Epithelial cell of esophagus (primary cell): ENCODE measurements around the gene ZSWIM5.

ENCODE experiments used
- DNase-seq: peaks from one replicate; pipeline ENCODE4 v3.0.0; 2010; ENCODE audit warnings: low read depth
- H3K4me3 ChIP-seq: 2 replicates; pipeline ENCODE4 v1.5.1; 2011; ENCODE audit warnings: mild to moderate bottlenecking, low read length, control low read depth
- TF ChIP-seq, protein P1 (sequence below): IDR thresholded peaks from 2 replicates; pipeline ENCODE4 v1.5.1; 2011; ENCODE audit warnings: low read depth, mild to moderate bottlenecking, low read length, control low read depth, inconsistent platforms; ENCODE audit not compliant: insufficient read depth; ENCODE audit errors: missing control alignments

ZSWIM5 gene

DNA sequence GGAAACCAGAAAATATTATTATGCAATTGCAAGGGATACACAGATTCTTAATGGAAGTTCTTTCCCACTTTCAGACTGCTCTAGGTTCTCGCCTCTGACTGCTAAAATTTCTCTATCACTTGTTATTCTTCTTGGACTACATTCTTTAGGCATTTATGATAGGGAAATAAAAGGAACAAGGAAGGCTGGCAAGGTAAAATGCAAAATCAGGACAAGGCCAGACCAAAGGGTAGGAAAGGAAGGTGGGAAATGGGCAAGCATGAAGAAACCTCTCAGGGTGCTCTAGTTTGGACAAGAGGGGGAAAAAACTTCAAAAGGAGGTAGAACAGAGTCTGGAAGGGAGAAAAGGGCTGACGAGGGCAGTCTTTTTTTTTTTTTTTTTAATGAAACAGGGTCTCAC, 168.2 kb downstream of the ZSWIM5 start:
- no peak for DNase-seq
- H3K4me3 ChIP-seq = no peak overlapping the region
- TF ChIP-seq, protein P1, sequence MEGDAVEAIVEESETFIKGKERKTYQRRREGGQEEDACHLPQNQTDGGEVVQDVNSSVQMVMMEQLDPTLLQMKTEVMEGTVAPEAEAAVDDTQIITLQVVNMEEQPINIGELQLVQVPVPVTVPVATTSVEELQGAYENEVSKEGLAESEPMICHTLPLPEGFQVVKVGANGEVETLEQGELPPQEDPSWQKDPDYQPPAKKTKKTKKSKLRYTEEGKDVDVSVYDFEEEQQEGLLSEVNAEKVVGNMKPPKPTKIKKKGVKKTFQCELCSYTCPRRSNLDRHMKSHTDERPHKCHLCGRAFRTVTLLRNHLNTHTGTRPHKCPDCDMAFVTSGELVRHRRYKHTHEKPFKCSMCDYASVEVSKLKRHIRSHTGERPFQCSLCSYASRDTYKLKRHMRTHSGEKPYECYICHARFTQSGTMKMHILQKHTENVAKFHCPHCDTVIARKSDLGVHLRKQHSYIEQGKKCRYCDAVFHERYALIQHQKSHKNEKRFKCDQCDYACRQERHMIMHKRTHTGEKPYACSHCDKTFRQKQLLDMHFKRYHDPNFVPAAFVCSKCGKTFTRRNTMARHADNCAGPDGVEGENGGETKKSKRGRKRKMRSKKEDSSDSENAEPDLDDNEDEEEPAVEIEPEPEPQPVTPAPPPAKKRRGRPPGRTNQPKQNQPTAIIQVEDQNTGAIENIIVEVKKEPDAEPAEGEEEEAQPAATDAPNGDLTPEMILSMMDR = no peak

DNA sequence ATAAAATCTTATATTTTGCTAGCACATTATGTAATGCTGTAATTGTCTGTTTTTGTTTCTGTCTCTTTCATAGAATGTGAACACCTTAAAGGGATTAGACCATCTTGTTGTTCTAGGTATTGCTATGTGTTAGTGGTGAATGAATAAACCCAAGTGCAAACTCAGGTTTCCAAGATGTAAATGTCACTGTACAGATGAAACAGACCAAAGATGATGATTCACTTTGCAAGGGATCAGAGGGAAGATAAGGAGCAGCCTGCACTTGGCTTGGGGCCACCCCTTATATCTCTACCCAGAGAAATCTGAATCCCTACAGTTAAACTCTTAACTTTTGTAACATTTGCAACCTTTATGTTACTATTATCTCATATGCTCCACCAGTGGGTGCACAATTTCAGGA, 168.9 kb downstream of the ZSWIM5 start:
- TF ChIP-seq, protein P1 = no peak
- H3K4me3 ChIP-seq = no peak overlapping the region
- DNase-seq = peak; percentile 14

- TF ChIP-seq, protein P1 = no peak
- no peak for DNase-seq
Measured at GRCh38 chr1:45035631-45036301, 170.6 kb downstream of the ZSWIM5 start.

GRCh38 chr1:45033356-45033755, 173.0 kb downstream of the ZSWIM5 start:
- no peak overlapping the region for H3K4me3 ChIP-seq
- TF ChIP-seq, protein P1 = no peak
- DNase-seq = no peak

More at GRCh38 chr1:45035631-45036301, 170.6 kb downstream of the ZSWIM5 start:
- H3K4me3 ChIP-seq = no peak overlapping the region

DNA sequence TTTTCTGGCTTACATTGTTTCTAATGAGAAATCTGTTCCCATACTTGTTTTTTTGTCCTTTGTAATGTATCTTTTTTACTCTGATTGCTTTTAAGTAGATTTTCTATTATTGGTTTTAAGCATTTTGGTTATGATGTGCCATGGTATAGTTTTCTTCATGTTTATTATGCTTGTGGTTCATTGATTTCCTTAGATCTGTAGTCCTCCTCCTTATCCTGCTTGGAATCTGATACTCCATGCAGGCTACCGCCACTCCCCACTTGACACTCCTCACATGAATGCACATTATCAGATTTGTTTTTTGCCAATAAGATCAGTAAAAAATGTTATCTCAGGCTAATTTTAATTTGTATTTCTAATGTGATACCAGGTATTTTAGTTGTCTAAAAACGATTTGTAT, 173.6 kb downstream of the ZSWIM5 start:
- DNase-seq = no peak
- TF ChIP-seq, protein P1 = no peak

GRCh38 chr1:45026446-45026845, 180.0 kb downstream of the ZSWIM5 start:
- TF ChIP-seq, protein P1 = no peak
- DNase-seq = no peak
- H3K4me3 ChIP-seq = no peak overlapping the region

More for the DNA sequence above, 173.6 kb downstream of the ZSWIM5 start:
- no peak overlapping the region for H3K4me3 ChIP-seq

- TF ChIP-seq, protein P1 = no peak
- H3K4me3 ChIP-seq = no peak overlapping the region
- no peak for DNase-seq
Measured at GRCh38 chr1:45023663-45024062, 182.7 kb downstream of the ZSWIM5 start.
